Testis (tissue), 2 donors: ENCODE measurements around the gene FRMD3.

Experiments
- POLR2A ChIP-seq: fragments of 450-650 bp; IDR thresholded peaks from one replicate; pipeline ENCODE4 v1.6.1; 2017; ENCODE audit warnings: antibody characterized with exemption, mild to moderate bottlenecking, moderate library complexity
- TF ChIP-seq, protein P1 (sequence below), 3 experiments: fragments of 450-650 bp in 2 of 3; fragments of 200-600 bp in 1 of 3; sonication (generic) in 1 of 3; IDR thresholded peaks; one replicate each; pipeline ENCODE4 v1.5.1; 2016 to 2019; ENCODE audit warnings: antibody characterized with exemption in 3 of 3, mild to moderate bottlenecking in 2 of 3, moderate library complexity in 1 of 3

DNA sequence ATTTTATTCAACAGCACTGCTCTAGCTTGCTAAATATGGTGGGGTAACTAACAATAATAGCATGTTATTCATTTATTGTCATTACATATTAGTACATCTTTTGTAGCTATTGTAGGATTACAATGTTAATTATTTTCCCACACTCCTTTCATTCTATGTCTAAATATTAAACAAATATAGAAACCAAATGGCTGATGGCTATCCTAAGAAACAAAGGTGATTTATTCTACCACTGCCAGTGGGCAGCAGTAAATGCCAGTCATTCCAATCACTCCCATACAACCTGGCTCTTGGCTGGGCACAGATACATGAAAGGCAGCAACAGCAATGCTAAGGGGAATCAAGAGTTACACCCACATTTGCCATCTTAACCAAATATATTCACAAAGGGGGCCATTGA, 84.1 kb downstream of the FRMD3 start:
- TF ChIP-seq, protein P1, sequence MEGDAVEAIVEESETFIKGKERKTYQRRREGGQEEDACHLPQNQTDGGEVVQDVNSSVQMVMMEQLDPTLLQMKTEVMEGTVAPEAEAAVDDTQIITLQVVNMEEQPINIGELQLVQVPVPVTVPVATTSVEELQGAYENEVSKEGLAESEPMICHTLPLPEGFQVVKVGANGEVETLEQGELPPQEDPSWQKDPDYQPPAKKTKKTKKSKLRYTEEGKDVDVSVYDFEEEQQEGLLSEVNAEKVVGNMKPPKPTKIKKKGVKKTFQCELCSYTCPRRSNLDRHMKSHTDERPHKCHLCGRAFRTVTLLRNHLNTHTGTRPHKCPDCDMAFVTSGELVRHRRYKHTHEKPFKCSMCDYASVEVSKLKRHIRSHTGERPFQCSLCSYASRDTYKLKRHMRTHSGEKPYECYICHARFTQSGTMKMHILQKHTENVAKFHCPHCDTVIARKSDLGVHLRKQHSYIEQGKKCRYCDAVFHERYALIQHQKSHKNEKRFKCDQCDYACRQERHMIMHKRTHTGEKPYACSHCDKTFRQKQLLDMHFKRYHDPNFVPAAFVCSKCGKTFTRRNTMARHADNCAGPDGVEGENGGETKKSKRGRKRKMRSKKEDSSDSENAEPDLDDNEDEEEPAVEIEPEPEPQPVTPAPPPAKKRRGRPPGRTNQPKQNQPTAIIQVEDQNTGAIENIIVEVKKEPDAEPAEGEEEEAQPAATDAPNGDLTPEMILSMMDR (IDR thresholded peaks at IDR 0.05) = no peak
- TF ChIP-seq POLR2A = no peak
